ENCODE measurements around the gene MAP2K5.

MAP2K5 gene

DNA sequence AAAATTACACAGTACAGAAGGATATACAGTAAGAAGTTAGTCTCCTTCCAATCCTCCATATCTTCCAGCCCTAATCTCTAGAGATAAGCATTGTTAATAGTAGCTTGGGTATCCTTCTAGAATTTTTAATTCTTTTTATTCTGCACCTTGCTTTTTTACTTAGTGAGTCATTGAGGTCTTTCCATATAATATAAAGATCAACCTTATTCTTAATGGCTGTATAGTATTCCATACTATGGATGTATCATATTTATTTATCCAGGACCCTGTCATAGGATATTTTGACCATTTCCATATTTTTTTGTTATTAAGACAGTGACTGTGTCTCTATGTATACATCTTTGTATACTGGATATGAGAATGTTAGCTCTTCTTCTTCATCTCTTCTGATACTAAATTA, 246.5 kb downstream of the MAP2K5 start:
- no peak for DNase-seq

DNA sequence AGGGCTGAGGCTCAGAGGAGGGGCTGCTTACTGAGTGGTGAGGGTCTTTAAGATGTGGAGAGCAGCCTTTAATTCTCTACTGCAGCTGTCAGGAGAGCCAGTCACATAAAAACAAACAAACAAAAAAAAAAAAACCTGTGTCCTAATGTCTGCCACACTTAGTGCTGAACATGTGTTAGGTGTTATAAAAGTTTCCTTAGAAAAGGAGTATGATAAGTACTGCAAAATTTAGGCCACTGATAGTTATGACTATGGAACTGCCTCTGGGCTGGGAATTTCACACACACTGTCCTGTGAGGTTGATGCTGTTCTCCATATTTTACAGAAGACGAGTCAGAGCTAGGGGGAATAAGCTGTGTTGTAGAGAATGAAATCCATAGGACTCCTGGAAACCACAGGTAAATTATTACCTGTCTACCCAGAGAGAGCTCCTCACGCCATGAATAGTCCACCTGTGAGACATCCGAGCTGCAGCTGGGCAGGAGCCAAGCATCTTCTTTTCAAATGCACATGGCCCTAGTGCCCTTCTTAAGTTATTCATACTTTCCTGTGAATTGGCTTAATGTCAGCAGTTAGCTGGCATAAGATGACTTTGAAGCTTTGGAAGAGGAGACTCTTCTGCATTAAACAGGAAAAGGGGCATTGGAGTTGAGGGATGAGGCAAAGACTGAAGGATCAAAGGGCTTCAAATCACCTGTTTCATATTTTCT, 248.3 kb downstream of the MAP2K5 start:
- no peak for DNase-seq

DNA sequence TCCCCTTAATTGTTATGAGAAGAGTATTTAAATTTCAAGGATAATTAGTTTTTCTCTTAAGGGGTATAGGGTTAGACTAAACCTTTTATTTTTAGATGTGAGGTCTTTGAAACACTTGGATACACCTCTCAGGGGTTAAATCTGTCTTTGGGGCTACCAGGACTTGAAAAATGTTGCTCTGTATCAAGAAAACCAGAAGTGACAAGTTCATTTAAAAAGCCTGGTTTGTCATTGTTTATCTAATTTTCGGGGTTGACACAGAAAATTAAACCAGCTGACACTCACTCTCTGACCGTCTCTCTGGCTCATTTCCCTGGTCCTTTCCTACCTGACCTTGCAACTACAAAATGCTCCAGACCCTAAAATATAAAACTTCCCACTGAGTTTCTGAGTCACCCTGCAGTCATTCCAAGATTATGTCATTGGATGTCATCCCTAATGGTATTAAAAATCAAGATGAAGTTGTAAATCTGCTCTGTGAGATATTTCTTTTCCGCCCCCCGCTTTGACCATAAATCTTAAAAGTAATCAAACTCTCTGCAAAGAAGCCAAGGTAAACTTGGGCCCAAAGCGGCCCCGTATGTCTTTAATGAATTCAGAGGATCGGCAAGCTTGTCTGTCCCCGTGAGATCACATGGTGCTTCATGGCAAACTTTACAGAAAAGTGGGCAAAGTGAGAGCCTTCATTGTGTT, 249.9 kb downstream of the MAP2K5 start:
- no peak for DNase-seq

DNA sequence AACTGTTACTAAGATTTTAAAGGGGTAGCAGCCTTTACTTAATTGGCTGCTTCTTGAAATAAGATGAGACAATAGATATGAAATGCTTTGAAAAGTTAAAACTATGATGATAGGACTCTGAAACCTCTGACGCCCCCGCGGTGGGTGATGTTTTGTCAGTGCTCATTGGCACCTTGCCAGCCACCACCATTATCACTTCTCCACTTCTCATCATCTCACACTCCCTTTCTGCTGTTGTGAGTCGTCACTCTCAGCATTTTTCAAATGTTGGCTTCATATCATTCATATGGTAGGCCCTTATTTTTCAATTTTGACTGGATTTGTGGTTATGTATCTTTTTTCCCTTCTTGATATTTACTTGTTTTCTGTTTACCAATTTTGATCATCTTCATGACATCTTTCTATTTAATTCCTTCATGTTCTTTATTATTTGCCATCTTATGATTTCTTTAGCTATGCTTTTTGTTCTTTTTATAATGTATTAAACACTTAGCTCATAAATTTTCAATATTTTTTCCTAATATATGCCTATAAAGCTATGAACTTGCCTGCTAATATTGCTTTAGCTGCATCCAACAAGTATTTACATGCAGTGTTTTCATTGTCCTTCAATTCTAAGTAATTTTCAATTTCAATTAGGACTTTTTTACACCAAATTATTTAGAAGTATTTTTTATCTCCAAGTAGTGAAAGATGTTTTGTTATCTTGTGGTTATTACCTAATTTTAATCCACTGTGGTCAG, 252.5 kb downstream of the MAP2K5 start:
- peak; percentile 67 for DNase-seq

DNA sequence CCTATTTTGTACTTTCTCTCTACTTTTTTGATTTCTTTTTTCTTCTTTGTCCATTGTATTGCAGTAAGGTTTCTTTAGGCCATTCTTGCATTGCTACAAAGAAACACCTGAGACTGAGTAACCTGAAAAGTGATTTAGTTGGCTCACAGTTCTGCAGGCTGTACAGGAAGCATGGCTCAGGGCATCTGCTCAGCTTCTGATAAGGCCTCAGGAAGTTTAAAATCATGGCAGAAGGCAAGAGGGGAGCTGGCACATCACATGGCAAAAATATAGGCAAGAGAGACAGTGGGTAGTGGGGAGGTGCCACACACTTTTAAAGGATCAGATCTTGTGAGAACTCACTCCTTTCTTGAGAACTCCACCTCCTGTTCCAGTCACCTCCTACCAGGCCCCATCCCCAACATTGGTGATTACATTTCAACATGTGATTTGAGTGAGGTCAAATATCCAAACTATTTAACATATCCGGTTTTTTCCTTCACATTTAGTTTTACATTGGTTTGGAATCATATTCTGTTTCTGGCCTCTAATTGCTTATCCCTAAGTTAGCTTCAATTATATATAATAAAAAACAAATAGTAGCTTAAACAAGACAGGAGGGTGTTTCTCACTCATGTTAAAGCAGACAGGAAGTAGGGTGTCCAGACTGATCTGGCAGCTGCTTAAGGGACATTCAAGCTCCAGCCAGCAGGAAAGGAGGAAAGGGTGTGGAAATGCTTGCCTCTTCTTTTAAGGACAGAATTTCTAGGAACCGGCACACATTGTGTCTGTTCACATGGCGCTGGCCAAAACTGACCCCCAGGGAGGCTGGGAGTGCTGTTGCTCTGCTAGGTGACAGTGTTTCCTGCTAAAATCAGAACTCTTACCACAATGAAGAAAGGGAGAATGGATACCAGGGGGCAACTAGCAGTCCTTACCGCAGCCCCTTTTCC, 254.0 kb downstream of the MAP2K5 start:
- DNase-seq, result no peak

DNA sequence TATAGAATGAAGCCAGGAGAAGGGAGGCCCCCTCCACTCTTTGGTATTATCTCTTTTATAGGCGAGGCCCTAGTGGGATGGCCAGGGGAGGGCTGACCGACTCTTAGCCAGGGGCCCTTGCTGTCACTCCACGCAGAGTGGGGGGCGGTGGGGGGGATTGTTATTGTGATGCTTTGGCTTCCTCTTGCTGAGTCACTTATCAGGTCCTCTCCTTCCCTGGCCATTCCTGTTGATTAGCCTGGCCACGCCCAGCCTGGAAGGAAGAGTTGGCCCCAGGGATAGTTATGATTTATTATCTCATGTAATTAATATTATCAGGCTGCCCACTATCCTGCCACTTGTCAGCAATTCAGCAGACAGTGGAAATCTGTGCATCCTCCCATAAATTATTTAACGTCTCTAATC, 257.3 kb downstream of the MAP2K5 start:
- no peak for DNase-seq

DNA sequence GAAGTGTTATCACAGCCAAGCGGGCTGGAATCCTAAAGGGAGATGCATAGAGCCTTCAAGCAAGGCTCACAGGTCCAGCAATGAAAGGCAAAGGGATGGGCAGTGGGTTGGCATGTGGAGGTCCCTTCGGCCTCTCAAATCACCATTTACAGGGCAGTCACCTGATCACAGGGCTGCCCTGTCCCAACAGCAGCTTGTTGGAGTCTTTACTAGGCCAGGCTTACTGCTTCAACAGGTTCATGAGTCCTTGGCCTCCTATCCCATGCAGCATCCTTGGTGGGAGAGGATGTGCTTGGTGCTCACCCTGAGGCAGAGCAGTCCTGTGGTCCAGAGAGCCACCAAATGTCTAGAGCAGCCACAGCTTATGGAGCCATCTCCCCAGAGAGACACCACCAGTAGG, 258.6 kb downstream of the MAP2K5 start:
- no peak for DNase-seq

DNA sequence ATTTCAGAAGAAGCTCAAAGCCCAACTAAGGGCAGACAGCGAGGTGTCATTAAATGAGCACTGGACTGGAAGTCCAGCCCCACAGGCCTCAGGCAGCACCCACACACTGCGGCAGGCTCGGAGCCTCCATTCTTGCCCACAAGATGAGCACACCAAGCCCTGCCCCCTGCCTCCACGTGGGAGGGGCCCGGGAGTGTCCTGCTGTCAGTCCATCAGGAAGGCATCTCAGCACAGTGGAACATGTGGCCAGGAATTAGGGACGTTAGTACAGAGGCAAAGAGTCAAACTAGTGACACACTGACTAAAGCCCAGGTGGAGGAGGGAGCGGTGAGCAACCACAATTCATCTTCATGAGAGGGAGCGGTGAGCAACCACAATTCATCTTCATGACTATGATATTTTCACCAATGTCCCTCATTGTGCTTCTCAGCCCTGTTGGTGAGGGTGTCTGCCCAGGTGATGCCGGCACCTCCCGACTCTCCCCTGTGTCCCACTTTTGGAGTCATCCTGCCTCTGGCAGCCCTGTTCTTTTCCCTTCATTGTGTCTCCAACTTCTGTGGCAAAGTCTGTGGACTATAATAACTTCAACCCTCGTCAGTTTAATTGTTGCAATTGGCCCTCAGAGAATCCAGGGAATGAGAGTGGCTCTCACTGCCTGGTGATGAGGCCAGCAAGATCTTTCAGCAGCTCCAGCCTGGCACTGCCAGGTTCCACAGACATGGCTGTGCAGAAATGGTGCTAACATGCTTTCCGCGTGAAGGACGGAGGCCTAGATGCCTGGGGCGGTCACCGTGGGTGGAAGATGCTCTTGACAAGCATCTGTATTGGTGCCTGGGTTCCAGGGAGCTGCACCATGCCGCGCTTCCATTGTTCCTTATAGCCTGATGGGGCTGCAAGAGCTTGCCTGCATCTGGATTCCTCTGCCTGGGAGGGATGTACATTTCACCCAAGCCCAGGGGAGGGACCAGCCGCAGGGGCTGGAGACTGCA, 259.7 kb downstream of the MAP2K5 start:
- no peak for DNase-seq

DNA sequence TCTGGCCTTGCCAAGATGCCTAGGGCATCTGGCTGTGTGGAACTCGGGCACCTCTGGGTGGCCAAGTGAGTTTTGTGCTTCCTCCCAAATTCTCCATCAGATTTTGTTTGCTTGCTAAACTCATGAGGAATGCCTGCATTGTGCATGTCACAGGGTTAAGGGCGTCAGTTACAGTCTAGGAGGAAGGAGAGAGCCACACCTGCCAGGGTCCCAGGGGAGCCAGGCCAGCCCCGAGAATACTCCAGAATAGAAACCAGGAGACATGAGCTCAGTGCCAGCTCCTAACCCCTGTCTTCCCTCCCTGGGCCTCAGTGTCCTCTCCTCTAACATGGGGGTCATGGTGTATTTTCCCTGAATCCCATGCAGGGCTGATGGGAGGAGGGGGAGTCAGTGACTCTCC, 260.8 kb downstream of the MAP2K5 start:
- no peak for DNase-seq

DNA sequence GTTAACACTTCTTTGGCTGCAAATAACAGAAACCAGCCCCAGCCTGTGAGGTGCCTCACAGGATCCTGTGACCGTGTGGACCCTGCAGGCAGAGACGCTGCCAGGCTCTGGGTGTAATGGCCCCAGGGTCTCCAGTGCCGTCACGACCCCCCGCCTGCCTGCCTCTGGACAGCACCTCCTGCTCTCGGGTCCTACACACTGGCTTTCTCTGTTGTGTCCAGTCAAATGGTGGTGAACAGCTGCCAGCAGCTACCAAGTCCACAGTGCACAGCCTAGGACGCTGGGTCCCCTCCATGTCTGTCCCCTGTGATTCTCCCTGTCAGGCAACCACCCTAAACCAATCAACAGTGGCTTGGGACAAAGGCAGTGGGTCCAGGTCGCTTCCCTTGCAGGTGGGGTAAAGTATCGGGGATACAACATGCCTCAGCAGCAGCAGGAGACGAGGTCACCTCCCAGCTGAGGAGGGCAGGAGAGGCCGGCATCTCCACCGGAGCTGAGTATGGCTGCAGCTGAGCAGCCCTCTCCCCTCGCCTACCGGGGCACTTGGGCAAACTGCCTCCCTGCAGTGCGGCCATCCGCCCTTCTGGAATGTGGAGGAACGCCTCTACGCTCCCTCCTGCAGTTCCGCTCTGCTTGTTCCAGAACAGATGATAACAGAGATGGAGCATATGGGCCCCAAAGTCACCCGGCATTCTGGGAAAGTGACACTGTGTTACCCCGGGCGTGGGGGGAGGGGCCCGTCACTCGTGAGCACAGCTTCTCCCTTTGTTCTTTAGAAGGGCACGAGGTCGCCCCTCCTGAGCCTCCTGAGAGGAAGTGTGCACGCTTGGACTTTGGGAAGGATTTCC, 261.7 kb downstream of the MAP2K5 start:
- DNase-seq, result no peak

DNA sequence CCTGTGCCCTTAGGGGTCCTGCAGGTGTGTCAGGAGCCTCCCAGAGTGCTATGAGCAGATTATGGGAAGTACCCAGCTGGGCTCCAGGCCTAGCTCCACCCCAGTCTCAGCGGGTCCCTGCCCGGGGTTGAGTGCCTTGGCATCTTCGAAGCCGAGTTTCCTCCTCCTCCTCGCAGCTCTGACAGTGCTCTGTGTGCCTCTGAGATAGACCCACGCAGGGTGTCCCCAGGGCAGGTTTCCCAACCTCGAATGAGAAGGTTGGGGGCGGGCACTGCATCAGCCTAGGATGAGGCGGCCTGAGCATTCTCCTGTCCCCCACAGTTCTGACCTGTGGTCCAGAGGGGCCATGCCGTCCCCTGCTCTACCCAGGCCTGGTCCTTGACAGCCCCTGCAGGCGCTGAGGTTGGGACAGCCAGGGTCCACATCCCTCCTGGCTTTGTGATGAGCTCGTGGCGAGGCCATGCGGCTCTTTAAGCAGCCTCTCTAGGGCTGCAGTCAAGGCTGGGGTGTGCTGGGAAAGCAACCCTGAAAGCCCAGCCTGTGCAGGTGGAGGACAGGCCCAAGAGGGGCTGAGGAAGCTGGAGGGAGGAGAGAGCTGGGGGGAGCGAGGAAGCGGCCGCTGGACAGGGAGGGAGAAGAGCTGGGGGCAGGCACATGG, 262.6 kb downstream of the MAP2K5 start:
- DNase-seq, result no peak

DNA sequence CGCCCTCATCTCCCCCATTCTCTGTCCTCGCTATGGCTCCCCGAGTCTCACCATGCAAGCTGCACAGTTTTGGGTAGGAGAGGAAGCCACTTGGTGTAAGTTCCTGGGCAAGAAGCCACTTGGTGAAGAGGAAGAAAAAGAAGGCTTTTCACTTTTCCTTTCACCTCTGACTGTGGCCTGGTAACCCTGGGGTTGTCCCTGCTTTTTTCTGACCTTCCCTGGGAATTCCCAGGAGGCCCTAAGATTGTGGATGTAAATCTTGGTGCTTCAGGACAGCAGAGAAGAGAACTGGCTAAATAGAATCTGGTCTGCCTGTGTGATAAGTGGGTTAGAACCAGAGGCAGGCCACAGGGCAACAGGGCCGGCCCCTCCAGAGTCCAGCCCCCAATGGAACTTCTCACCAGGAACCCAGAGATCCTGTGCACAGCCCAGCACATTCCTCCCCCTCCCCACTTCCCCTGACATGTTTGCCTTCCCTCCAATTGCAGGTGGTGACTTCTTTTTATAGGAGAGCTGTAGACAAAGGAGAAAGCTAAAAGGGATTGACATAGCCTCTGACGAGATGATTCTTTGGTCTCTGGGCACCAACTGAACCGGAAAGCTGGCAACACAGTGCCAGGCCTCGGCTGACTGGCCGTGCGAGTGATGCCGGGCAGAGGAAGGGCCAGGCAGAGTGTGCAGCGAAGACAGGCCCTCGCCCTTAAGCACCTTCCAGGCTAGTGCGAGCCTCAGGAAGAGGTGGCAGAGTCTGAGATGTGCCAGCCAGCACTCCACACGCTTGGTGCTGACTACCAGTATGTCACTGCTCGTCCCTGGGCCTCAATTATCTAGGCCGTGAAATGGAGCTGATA, 263.4 kb downstream of the MAP2K5 start:
- DNase-seq, result no peak

DNA sequence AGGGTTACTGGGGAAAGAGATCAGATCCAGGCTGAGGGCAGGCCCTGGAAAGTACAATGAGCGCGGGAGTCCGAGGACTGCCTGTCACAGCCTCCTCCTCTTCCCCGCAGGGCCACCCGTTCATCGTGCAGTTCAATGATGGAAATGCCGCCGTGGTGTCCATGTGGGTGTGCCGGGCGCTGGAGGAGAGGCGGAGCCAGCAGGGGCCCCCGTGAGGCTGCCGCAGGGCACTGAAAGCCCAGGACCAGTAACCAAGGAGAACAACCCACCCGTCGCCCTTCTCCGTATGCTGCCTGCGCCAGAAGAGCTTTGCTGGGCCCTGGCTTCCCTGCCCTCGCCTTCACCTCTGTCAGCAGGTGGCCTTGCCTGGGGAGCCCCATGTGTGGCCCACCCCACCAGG, 264.0 kb downstream of the MAP2K5 start:
- DNase-seq, result no peak

DNA sequence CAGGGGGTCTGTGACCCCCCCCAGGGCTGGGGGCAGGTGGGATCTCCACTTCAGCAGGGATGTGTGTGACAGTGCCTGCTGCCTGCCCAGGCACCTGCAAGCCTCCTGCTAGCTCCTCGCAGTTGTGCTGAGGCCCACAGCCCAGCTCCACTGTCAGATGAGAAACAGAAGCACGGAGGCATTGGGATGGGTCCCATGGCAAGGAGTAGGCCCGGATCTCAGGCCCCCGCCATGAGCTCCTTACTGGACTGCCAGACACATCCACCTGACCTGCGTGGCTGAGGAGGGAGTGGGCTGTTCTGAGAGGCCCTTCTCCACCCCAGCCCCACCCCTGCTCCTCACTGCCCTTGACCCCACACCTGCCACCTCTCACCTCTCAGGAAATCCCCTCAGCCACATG, 264.6 kb downstream of the MAP2K5 start:
- no peak for DNase-seq

DNA sequence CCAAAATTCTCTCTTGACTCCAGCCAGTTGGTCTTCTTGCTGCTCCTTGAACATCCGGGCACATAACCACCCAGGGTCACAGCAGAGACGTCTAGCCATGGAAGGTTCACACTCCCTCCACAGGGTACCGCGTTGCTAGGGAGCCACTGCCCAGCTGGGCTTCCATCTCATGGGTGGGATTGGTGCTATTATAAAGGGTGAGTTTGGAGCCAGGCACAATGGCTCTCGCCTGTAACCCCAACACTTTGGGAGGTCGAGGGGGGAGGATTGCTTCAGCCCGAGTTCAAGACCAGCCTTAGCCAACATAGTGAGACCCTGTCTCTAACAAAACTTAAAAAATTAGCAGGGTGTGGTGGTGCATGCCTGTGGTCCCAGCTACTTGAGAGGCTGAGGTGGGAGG, 265.3 kb downstream of the MAP2K5 start:
- no peak for DNase-seq

DNA sequence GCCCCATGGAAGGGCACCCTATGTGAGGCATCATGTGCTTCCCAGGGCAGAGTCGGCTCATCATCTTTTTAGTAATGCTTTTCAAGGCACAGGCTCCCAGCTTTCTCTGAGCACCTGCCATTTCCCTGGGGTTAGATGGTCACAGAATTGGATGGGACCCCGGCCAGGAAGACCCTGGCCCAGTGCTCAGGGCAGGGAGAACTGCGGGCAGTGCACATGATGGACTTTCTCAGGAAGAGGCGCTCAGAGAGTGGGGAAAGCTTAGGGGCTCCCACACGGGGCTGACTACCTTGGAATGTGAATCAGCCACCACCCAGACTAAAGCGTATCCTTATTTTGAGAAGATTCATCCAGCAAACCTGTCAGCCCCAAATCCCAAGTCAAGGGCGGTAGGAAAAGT, 266.3 kb downstream of the MAP2K5 start:
- DNase-seq, result no peak

DNA sequence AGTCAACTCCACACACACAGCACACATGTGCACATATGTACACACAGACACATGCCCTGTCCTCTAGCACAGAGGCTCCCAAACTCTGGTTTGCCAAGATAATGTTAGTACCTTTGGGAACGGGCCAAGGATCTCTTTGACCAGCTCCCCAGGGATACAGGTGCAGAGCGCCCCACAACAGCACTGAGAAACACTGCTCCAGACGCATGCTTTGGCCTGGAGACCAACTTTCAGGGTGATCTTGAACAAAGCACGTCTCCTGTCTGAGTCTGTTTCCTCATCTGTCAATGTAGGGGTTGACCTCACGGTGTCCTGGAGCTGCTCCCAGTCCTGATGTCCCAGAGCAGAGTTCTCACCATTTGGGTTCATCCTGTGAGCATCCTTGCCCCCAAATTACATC, 266.9 kb downstream of the MAP2K5 start:
- no peak for DNase-seq

DNA sequence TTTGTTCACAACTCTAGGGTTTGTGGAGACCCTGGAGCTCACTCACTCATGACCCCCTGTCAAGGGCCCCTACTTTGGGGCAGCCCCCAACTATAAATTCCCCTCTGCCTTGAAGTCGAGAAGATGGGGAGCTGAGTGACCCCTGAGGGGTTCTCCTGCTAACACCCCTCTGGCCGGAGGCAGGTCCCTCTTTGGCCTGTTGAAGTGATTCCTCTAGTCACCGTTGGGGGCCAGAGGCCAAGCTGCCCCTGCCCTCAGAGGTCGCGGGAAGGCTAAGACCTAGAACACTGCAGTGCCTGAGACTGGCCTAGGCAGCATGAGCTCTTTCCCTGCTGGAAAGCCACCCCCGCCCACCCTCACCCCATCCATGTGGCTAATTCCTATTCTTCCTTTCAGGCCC, 267.4 kb downstream of the MAP2K5 start:
- no peak for DNase-seq

DNA sequence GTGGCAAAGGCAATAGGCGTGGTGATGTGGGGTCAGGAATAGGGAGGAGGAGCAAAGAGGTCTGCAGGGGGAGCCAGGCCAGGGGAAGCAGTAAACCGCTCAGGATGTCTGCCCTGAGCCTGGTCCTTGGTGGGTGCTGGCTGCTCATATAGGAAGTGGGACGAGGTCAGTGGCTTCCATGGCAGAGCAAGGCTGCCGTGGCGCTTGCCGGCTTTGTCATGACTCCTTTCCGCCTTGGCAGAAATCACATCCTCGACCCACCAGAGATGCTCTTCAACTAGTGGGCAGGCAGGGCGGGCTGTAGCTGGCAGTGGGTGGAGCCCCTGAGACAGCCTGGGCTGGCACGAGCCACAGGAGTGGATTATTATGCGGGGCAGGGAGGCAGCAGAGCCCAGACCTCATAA, 269.7 kb downstream of the MAP2K5 start:
- DNase-seq, result no peak
